Measurements from ENCODE around the gene GRID1.
"Not testable (repeated sequence)": the region's sequence is repeated elsewhere in the genome, so short reads cannot be mapped to it uniquely, and the experiment has no call there.

The GRID1 gene

GRCh38 chr10:86077871-86078638, 288.5 kb downstream of the GRID1 start:
- no peak for DNase-seq (ENCODE audit: low spot score)

GRCh38 chr10:86077271-86077670, 289.3 kb downstream of the GRID1 start:
- DNase-seq (ENCODE audit: low spot score): no peak

DNA sequence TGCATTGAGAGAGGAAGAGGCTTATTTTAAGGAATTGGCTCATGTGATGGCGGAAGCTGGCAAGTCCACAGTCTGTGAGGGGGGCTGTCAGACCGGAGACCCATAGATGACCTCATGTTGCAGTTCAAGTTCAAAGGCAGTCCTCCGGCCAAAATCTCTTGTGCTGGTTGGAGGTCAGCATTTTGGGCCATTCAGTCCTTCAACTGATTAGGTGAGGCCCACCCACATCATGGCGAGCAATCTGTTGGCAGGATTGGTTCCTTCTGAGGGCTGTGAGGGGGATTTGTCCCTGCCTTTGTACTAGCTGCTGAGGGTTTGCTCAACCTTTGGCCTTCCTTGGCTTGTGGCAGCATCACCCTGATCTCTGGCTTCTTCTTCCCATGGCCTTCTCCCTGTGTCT, 290.1 kb downstream of the GRID1 start:
- DNase-seq (ENCODE audit: low spot score): not testable (repeated sequence)

DNA sequence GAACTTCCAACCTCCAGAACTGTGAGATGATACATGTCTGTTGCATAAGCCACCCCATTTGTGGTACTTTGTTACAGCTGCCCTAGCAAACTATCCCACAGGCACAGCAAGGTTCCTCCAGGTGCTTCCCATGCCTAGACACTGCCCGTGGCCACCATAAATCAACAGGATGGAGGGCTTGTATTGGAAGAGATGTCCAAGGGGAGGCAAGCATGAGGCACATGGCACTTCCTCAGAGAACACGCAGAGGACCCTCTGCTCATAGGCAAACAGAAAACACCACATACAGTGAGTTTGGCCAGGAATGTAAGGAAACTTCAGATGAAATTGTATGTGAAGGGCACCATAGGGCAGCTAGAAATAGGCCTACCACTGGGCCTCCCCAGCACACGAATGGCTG, 291.1 kb downstream of the GRID1 start:
- no peak for DNase-seq (ENCODE audit: low spot score)

DNA sequence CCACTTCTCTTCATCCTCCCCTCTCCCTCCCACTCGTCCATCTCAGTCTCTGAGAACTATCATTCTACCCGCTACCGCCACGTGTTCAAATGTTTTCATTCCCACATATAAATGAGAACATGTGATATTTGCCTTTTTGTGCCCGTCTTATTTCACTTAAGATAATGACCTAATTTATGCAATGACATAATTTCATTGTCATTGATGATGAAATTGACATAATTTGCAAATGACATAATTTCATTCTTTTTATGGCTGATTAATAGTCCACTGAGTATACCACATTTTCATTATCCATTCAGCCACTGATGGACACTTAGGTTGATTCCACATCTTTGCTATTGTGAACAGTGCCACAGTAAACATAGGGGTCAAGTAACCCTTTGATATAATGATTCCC, 292.3 kb downstream of the GRID1 start:
- DNase-seq (ENCODE audit: low spot score): no peak

GRCh38 chr10:86073199-86073977, 293.2 kb downstream of the GRID1 start:
- no peak for DNase-seq (ENCODE audit: low spot score)

DNA sequence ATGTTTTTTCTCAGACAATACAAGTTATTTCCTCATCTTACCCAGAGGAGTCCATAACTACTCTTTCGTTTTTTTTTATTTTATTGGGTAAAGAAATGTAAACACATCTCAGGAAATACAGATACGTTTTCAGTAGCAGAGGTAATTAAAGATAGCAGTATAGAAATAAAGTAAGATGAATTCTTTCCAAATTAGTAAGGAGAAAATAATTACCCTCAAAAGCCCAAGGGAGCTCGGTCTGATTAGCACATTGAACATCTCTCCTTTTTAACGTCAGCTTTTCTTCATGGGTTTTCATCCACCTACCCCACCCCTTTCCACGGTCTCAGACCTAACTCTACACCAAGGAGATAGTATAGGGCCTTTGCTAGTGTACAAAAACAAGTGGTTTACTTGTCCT, 294.2 kb downstream of the GRID1 start:
- DNase-seq (ENCODE audit: low spot score): no peak

DNA sequence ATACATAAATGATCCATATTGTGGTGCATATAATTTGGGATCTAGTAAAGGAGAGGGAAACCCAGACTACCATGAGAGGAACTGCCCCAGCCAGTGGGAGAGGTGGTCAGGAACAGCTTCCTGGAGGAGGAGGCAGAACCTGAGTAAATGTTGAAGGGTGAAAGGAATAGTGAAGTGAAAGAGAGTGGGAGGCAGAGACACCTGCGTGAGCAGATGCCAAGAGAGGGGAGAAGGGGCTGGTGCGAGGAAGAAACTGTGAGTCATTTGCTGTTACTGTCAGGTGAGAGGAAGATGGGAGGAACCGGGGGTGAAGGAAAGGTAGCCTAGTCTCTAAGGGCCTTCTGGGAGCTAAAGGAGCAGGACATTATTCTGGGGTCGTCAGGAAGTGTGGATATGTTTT, 294.8 kb downstream of the GRID1 start:
- DNase-seq (ENCODE audit: low spot score): no peak

GRCh38 chr10:86071145-86071544, 295.4 kb downstream of the GRID1 start:
- DNase-seq (ENCODE audit: low spot score): no peak

DNA sequence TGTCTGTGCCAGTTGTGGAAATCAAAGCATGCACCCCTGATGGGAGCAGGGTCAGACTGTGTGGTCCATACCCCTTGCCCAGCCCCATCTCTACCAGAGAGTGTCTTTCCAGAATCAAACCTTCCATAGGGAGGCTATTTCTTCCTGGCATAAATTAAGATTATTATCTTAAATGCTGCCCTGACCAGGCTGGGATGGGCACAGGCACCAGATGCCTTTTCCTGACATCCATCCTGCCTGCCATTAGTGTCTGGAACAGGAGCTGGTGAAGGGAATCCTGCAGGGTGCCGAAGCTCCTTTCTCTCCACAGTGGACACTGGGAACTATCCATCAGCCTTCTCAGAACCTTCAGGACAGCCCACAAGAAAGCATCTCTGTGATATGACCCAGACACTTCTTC, 296.3 kb downstream of the GRID1 start:
- DNase-seq (ENCODE audit: low spot score): no peak

- DNase-seq (ENCODE audit: low spot score): no peak
These were observed 298.2 kb downstream of the GRID1 start for GRCh38 chr10:86068231-86069054.

DNA sequence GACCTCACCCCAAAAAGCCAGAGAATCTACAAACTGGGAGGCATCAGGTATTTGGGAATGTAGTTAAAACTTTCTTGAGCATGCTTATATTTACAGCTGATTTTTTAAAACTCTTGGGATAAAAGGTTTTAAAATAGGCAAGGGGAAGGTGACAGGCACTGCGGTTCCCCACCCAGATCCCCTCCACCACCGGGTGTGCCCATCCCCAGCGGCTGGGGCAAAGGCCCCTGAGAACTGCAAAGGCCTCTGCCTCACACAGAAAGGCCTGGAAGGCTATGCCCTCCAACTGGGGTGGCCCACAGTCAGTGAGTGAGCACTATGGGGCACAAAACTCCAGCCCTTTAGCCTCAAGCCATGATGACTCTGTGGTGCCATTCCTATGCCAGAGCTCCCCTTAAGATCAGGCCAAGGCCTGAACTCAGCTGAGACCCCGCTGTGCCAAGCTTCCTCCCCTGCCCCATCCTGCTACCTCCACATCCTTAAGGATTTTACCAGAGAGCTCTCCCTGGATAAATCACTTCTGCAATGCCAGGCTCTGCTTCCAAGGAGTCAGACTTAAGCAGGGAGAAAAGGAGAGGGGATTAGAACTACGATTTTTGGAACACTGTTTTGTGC, 299.1 kb downstream of the GRID1 start:
- no peak for DNase-seq (ENCODE audit: low spot score)

- DNase-seq (ENCODE audit: low spot score): no peak
These were observed 299.9 kb downstream of the GRID1 start for GRCh38 chr10:86066696-86067095.

DNA sequence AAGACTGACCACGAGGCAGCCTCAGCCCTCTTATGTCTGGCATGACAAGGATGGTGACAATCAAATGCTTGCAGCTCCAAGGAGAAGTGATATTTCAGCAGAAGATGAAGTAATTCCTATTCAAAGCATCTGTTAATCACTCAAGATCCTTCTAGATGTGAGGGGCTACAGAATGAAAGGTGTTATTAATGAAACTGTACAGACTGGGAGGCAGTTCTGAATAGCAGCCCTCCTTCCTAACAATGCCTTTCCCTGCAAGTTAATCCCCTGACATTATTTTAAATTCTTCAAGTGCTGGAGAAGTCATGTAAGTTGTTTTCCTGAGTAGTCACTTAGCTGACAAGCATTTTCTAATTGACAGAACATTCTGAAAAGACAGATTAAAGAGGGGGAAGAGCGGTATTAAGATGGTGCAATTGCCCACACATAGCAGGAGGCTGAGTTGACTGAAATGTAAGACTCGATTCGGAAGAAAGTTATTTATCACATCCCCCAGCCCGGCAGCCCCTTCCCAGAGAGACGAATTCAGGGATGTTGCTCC, 300.8 kb downstream of the GRID1 start:
- no peak for DNase-seq (ENCODE audit: low spot score)

DNA sequence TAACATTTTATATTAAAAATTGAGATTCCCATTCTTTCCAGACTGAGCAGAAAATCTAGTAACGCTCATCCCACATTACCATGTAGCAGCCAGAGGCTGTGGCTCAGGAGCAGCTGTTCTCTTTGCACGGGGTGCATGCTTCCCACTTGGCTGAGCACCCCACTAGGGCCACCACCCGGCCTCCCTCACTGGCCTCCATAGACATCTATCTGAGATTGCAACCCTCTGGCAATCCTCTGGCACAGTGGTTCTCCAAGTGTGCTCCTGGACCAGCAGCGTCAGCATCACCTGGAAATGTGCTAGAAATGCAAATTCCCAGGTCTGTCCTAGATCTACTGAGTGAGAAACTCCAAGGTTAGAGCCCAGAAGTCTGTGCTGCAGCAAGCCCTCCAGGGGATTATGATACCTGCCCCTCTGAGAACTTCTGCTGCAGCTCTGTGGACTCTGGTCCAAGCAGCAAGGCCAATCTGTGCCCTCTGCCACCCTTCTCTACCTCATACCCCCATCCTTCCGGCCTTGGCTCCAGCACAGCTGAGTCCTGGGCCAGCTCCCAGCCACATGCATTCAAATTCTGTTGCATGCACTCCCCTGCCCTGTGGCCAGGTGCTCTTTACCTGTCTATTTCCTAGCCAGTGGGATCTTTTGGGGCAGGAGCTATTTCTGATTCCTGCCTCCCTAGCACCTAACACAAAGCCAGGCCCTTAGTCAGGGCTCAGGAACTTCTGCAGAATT, 301.5 kb downstream of the GRID1 start:
- no peak for DNase-seq (ENCODE audit: low spot score)

DNA sequence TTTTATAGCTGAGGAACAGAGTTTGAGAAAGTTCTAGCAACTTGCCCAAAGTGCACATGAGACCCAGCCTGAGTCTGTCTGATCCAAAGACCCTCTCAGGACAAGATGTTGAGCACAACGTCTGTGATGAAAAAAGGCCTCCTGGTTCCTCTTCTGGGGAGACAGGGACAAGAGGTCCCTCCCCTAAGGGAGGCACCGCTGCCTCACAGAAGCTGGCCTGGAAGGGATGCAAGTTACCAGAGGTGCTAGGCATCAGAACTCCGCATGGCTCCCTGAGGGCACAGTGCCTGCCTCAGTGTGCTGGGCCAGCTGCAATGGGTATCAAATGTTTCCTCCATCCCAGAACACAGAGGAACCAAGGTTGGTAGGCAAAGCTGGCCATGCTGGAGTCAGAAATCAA, 302.4 kb downstream of the GRID1 start:
- DNase-seq (ENCODE audit: low spot score): no peak

DNA sequence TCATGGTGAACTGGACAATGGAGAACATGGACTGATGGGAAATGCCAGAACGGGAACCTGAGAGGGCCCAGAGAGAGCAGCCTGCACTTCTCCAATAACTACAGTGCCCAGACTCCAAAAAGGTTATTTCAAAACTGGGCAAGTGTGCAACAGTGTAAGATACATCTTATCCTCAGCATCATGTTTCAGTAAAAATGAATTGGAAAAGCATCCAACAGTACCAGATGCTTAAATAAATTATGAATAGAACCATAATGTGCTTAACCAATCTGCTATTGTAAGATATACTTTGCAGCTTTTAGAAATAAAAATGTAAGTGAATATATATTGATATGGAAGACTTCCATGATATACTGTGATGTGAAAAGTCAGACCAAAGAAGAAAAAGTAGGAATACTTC, 303.3 kb downstream of the GRID1 start:
- no peak for DNase-seq (ENCODE audit: low spot score)

- DNase-seq (ENCODE audit: low spot score): no peak
These were observed 303.9 kb downstream of the GRID1 start for GRCh38 chr10:86062647-86063145.

DNA sequence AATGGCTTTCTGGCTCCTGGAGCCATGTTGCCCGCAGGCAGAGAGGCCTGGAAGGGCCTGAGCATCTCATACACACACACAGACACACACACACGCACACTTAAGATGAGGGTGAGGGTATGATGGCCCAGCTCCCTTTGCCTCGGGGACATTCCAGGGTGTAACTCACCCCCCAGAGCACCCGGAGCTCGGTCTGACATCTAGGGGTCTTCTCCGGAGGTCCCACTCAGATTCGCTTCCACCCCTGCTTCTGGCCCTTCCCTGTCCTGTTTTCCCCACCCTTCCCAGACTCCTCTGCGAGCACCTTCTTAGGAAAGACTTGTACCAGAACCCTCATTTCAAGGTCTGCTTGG, 304.4 kb downstream of the GRID1 start:
- no peak for DNase-seq (ENCODE audit: low spot score)

GRCh38 chr10:86061278-86062197, 305.1 kb downstream of the GRID1 start:
- DNase-seq (ENCODE audit: low spot score): no peak

All from D341Med (cell line).